ENCODE measurements around the gene CKS1B.

The CKS1B gene

GRCh38 chr1:154931940-154932487 lies 42.5 kb upstream of the CKS1B start:
- ATAC-seq = no peak
- TF ChIP-seq CSDC2 (CRISPR knock-in tag; IDR thresholded peaks at IDR 0.05) (no peak), OSR1 (CRISPR knock-in tag; IDR thresholded peaks at IDR 0.05) (no peak), ZNF565 (CRISPR knock-in tag; conservative IDR thresholded peaks at IDR 0.05; ENCODE audit: low read depth) (no peak), SNAI2 (CRISPR knock-in tag; IDR thresholded peaks at IDR 0.05) (no peak), CSRNP3 (CRISPR knock-in tag; IDR thresholded peaks at IDR 0.05) (no peak), TCF4 (CRISPR knock-in tag; IDR thresholded peaks at IDR 0.05; ENCODE audit: borderline replicate concordance) (no peak), TOX (CRISPR knock-in tag; IDR thresholded peaks at IDR 0.05; ENCODE audit: borderline replicate concordance) (no peak), CREB5 (CRISPR knock-in tag; IDR thresholded peaks at IDR 0.05; ENCODE audit: low read depth) (no peak), ESRRG (CRISPR knock-in tag; IDR thresholded peaks at IDR 0.05) (no peak), GLIS3 (CRISPR knock-in tag; IDR thresholded peaks at IDR 0.05) (no peak), ZFP3 (CRISPR knock-in tag; IDR thresholded peaks at IDR 0.05) (no peak)

- no peak for ATAC-seq
These were observed 40.0 kb upstream of the CKS1B start for GRCh38 chr1:154934358-154934948.

GRCh38 chr1:154935749-154936554 lies 38.5 kb upstream of the CKS1B start:
- no peak for ATAC-seq
- TF ChIP-seq PATZ1 (CRISPR knock-in tag; IDR thresholded peaks at IDR 0.05; ENCODE audit: borderline replicate concordance) (no peak), RARB (CRISPR knock-in tag; IDR thresholded peaks at IDR 0.05) (no peak), ZNF565 (CRISPR knock-in tag; conservative IDR thresholded peaks at IDR 0.05; ENCODE audit: low read depth) (no peak), ZNF8 (CRISPR knock-in tag; IDR thresholded peaks at IDR 0.05) (no peak), POU6F1 (CRISPR knock-in tag; IDR thresholded peaks at IDR 0.05; ENCODE audit: borderline replicate concordance, low read depth) (no peak)

More at GRCh38 chr1:154934358-154934948, 40.0 kb upstream of the CKS1B start:
- TF ChIP-seq ZNF70 (CRISPR knock-in tag; IDR thresholded peaks at IDR 0.05) (no peak), ZNF8 (CRISPR knock-in tag; IDR thresholded peaks at IDR 0.05) (no peak), RARB (CRISPR knock-in tag; IDR thresholded peaks at IDR 0.05) (no peak)

- peak; percentile 65; the same call in 1 of the 2 replicates for TF ChIP-seq POU6F1 (CRISPR knock-in tag; IDR thresholded peaks at IDR 0.05; ENCODE audit: borderline replicate concordance, low read depth)
- TF ChIP-seq ZNF8 (CRISPR knock-in tag; IDR thresholded peaks at IDR 0.05) = no peak
These were observed 37.9 kb upstream of the CKS1B start, which contains the start of gene PMVK for GRCh38 chr1:154936555-154937084. Gene PMVK (minus strand): TSS chr1:154936719. CDS start chr1:154936685, 34 bp downstream.

More at GRCh38 chr1:154936555-154937084, 37.9 kb upstream of the CKS1B start, which contains the start of gene PMVK:
- peak; percentile 92 for ATAC-seq
